Measurements from ENCODE around the gene POLR1B.
"Not testable (repeated sequence)": the region's sequence is repeated elsewhere in the genome, so short reads cannot be mapped to it uniquely, and the experiment has no call there.

The POLR1B gene, protein sequence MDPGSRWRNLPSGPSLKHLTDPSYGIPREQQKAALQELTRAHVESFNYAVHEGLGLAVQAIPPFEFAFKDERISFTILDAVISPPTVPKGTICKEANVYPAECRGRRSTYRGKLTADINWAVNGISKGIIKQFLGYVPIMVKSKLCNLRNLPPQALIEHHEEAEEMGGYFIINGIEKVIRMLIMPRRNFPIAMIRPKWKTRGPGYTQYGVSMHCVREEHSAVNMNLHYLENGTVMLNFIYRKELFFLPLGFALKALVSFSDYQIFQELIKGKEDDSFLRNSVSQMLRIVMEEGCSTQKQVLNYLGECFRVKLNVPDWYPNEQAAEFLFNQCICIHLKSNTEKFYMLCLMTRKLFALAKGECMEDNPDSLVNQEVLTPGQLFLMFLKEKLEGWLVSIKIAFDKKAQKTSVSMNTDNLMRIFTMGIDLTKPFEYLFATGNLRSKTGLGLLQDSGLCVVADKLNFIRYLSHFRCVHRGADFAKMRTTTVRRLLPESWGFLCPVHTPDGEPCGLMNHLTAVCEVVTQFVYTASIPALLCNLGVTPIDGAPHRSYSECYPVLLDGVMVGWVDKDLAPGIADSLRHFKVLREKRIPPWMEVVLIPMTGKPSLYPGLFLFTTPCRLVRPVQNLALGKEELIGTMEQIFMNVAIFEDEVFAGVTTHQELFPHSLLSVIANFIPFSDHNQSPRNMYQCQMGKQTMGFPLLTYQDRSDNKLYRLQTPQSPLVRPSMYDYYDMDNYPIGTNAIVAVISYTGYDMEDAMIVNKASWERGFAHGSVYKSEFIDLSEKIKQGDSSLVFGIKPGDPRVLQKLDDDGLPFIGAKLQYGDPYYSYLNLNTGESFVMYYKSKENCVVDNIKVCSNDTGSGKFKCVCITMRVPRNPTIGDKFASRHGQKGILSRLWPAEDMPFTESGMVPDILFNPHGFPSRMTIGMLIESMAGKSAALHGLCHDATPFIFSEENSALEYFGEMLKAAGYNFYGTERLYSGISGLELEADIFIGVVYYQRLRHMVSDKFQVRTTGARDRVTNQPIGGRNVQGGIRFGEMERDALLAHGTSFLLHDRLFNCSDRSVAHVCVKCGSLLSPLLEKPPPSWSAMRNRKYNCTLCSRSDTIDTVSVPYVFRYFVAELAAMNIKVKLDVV

DNA sequence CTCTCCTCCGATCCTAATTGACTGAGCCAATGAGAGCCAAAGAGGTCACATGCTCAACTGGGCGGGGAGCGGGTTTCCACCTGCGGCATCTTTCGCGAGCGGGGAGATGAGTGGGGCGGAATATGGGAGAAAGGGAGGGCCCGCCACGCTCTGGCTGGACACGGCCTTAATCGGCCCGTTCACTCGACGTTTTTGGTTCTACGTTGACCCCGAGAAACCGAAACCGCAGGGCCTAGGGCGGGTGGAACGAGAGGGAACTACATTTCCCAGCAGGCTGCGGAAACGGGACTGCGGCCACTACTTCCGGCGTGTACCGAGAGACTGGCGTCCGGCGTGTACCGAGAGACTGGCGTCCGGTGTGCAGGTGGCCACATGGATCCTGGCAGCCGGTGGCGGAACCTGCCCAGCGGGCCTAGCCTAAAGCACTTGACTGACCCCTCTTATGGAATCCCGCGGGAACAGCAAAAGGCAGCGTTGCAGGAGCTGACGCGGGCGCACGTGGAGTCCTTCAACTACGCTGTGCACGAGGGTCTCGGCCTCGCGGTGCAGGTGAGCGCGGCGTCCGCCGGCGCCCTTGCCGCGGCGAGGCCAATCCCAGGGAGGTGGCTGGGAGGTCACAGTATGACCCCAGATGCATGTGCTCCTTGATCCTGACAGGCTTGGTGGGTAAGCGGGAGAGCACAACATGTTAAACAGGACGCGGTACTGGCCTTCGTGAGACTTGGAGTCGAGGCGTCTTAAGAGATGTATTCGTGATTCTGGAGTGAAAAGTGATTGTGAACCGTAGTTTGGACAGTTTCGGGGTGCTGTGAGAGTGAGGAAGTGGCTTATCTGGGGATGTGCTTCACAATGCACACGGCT lies at the start of gene POLR1B:
POLR1B (plus strand) TSS at position 343 of the 861 bp plus-strand sequence; CDS start at position 373, 30 bp downstream.
- DNase-seq = peak; percentile 59

DNA sequence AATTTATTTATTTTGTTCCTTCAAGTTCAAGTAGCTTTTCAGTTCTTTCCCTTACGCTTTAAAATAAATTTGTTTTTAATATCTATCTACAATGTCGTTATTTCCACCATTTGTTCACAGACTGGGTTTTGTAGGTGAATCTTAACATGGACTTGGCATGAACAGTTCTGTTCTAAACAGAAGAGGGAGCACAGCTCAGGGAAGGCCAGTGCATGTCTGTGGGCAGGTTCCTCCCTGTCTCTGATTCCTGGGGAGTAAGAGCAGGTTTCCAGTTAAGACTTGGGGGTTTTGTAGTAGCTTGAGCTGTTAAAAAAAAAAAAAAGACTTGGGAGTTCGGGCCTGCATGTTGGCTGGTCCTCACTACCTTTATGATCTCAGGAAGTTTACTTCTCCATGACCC lies 49.2 kb upstream of the POLR1B start:
- no peak for DNase-seq

DNA sequence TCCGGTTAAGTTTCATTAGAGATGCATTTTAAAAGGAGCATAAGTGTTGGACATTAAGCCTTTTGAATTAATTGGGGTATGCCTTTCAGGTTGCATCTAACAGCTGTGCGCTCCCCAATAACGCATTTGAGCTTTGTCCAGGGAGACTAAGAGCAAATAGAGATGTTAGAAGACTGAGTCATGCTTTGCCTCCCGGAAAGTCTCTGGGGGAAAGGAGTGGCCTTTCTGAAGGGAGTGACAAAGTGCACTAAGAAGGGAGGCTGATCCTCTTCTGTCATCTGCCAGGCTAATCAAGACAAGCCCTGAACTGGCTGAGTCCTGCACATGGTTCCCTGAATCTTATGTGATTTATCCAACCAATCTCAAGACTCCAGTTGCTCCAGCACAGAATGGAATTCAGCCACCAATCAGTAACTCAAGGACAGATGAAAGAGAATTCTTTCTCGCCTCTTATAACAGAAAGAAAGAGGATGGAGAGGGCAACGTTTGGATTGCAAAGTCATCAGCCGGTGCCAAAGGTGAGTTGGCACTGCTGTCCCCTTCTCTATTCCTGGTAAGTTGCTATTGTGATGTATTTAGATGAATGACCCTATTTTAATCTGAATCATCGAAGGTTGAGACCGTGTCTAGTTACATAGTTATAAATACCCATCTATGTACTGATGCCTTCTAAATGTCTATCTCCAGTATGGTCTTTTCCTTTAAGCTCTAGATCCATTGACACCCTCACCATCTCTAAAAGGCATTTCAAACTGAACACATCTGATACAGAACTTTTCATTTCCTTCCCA lies 48.2 kb upstream of the POLR1B start:
- no peak for DNase-seq

DNA sequence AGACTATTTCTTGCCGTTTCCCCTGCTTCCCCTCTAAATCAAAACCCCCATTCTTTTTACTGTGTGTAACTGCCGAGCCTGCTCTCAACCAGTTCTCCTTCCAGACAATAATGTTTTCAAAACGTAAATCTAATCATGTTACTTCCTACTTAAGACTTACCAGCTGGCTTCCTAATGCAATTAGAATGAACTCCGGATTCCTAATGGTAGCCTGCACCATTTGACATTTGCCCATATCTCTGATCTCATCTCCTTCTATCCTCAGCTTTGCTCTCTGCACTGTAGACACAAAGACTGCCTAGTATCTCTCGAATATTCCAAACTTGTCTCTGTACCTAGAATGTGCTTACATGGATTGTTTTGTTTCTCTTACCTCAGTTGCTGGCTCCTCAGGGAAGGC lies 47.4 kb upstream of the POLR1B start:
- DNase-seq = no peak

DNA sequence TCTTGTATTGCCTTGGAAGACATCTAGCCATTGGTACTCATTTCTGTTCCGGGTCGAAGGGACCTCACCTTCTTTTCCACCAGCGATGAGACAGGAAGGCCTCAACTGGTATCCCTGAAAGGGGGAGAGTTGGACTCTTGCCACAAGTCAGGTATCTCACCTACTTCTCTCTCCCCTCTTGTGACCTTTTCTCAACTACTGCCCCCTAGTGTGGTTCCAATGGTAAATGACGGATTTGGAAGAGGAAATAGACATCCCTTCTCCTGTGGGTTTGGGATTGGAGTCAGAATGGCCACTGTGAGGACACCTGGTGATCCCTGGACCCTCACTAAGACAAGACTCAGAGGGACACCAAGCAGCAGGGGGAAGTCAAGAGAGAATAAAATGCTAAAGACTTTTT lies 46.4 kb upstream of the POLR1B start:
- DNase-seq = not testable (repeated sequence)

DNA sequence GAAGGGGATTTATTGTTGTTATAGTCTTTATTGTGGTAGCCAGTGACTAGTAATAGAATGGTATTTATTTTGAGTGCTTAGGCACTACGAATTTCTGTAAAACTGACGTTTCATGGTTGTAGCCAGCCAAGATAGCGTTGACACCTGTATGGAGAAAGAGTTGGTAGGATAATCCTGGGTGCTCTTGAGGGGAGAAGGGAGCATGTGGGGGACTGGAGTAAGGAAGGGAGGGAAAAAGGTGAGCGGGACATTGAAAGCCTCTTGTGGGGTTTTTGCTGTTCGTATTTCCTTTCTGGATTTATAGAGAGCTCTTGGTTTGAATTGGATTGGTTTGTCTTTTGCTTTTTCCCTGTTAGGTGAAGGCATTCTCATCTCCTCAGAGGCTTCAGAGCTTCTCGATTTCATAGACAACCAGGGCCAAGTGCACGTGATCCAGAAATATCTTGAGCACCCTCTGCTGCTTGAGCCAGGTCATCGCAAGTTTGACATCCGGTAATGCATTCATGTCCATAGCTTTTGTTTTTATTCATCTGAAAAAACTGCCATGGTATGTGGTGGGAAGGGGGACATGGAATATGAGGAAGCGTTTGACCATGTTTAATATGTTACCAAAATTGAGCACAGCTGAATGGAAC lies 41.3 kb upstream of the POLR1B start:
- not testable (repeated sequence) for DNase-seq

DNA sequence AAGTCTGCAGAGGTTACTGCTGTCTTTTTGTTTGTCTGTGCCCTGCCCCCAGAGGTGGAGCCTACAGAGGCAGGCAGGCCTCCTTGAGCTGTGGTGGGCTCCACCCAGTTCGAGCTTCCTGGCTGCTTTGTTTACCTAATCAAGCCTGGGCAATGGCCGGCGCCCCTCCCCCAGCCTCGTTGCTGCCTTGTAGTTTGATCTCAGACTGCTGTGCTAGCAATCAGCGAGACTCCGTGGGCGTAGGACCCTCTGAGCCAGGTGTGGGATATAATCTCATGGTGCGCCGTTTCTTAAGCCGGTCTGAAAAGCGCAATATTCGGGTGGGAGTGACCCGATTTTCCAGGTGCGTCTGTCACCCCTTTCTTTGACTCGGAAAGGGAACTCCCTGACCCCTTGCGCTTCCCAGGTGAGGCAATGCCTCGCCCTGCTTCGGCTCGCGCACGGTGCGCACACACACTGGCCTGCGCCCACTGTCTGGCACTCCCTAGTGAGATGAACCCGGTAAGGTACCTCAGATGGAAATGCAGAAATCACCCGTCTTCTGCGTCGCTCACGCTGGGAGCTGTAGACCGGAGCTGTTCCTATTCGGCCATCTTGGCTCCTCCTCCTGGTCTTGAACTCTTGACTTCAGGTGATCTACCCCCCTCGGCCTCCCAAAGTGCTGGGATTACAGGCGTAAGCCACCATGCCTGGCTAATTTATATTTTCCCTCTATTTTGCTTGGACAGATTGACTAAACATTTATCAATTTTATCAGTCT lies 32.8 kb upstream of the POLR1B start:
- DNase-seq = not testable (repeated sequence)

DNA sequence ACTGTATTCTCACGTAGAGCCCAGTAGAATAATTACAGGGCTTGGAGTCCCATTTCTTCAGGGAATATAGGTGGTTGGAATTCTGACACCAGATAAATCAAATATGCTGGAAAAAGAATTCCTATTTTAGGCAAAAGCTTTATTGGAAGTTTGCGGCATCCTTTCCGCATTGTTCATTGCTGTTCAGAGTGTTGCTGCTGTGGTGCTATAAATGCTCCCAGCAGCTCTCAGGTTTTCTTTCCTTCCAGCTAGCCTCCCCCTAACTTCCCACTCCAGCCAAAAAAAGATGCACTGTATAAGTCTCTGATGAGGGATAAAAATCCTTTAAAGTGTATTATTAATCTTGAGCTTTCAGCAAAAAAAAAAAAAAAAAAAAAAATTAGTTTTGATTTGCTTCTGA lies 25.5 kb upstream of the POLR1B start:
- DNase-seq = no peak

DNA sequence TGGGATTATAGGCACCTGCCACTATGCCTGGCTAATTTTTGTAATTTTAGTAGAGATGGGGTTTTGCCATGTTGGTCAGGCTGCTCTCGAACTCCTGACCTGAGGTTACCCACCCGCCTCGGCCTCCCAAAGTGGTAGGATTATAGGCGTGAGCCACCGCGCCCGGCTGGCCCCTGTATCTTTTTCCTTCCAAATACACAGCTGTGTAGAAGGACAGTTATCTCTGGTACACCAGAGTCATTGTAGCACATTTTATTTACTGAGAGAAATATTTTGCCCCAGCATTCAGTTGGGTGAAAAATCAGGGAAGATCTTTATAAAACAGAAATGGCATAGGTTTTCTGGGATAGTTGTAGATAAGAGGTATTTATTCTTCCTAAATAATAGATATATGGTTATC lies 23.5 kb upstream of the POLR1B start:
- no peak for DNase-seq

DNA sequence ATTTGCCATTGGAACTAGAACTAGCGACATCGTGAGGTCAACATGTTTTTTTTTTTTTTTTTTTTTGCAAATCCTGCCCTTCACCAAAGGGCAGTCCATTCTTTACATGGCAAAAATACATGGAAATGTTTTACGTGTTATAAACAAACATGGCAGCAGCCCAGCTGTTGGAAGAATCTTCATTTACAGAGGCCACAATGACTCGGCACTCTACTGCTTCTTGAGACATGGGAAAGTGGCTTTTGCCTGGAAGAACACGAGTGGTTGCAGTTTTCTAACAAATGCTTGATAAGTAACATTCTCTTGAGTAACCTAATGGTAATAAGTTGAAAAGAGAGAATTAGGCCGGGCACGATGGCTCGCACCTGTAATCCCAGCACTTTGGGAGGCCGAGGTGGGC lies 22.8 kb upstream of the POLR1B start:
- DNase-seq = no peak

DNA sequence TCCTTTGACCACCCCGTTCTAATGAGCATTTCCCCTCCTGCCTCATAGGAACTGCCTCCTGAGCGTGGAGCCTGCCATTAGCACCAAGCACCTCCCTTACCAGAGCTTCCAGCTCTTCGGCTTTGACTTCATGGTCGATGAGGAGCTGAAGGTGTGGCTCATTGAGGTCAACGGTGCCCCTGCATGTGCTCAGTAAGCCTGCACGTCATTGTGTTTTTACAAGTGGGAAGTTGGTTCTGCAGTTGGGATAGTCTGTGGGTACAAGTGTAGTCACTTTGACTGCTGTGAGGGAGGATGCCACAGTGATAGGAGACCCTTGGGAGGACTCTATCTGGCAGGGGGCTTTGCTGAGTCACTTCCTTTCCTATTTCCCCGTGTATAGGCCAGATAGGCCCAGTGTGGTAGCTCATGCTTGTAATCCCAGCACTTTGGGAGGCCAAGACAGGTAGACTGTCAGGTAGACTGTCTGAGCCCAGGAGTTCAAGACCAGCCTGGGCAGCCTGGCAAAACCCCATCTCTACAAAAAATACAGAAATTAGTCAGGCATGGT lies 22.0 kb upstream of the POLR1B start:
- no peak for DNase-seq

DNA sequence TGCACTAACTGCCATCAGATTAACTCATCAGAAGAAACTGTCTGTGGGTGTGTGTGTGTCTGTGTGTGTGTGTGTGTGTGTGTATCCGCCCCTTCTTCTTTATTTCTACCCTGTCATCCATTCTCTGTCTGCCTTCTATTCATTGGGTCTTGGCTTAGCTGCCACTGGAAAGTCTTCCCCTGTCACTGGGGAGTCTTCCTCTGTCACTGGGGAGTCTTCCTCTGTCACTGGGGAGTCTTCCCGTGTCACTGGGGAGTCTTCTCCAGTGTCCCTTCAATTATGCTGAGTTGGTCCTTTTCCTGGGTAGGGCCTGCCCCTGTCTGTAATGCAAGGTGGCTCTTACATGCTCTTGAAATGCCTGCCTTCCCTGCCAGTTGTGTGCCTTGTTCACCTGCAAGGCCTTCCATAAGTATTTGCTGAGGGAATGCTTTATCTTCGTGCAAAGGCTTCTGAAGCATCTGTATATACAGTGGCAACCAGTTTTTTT lies 18.9 kb upstream of the POLR1B start:
- no peak for DNase-seq

DNA sequence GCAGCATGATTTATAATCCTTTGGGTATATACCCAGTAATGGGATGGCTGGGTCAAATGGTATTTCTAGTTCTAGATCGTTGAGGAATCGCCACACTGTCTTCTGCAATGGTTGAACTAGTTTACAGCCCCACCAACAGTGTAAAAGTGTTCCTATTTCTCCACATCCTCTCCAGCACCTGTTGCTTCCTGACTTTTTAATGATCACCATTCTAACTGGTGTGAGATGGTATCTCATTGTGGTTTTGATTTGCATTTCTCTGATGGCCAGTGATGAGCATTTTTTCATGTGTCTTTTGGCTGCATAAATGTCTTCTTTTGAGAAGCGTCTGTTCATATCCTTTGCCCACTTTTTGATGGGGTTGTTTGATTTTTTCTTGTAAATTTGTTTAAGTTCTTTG lies 18.0 kb upstream of the POLR1B start:
- DNase-seq = not testable (repeated sequence)

DNA sequence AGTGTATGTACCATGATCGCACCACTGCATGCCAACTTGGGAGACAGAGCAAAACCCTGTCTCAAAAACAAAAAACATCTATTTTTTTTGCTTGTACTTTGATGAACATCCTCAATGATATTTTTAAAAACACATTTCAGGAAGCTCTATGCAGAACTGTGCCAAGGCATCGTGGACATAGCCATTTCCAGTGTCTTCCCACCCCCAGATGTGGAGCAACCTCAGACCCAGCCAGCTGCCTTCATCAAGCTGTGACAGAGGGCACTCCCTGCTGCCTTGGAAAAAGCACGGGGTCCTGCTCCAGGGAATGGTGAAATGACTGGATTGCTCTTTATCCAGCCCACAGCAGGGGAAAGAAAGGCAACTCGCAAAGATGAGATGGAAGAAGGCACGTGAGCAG lies 13.7 kb upstream of the POLR1B start:
- no peak for DNase-seq

DNA sequence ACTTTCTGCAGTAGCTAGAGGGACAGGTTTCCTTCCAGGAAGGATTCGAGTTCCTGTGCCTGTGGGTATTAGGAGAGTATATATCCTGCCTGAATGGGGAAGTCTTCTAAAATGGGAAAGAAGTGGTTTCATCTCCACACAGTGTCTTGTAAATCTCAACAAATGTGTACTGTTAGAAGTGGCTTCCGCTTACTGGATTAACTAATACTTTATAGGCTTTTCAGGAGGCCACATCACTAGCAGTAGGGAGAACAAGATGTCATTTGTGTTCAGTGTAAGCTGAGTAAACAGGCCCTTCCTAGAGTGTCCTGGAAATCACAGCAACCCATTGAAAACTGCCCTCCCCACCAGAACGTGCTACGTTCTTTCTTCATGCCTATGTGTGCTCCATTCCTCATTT lies 12.5 kb upstream of the POLR1B start:
- no peak for DNase-seq

DNA sequence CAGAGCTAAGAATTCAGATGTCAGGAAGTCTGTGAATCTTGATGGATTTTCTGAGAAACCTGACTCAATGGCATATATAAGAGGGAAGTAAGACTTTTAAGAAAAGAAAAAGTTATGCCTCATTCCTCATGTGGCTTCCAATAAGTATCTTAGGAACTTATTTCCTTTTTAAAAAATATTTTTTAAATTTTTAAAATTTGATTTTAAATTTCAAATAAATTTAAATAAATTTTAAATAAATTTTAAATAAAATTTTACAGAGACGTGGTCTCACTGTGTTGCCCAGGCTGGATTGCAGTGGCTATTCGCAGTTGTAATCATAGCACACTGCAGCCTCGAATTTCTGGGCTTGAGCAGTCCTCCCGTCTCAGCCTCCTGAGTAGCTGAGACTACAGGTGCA lies 11.5 kb upstream of the POLR1B start:
- DNase-seq = no peak

DNA sequence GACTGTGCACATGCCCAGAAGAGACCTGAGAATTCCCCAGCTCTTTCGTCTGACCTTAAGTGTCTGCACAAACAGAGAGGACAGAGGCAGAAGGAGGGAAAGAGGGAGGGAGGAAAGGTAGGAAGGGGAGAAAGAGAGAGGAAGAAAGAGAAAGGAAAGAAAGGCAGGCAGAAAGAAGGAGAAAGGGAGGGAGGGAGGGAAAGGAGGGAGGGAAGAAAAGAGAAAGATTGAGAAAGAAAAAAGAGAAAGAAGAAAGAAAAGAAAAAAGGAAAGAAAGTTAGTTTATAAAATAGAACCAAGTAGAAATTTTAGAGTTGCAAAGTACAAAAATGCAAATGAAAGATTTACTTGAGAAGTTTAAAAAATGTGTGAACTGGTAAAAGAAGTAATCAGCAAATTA lies 7.4 kb upstream of the POLR1B start:
- DNase-seq = no peak

DNA sequence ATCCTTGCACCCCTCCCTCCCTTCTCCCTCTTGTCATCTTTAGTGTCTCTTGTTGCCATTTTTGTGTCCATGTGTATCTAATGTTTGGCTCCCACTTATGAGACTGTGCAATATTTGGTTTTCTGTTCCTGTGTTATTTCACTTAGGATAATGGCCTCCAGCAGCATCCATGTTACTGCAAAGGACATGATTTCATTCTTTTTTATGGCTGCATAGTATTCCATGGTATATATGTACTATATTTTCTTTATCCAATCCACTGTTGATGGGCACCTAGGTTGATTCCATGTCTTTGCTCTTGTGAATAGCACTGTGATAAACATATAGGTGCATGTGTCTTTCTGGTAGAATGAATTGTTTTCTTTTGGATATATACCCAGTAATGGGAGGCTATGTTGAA lies 5.6 kb upstream of the POLR1B start:
- DNase-seq = not testable (repeated sequence)

DNA sequence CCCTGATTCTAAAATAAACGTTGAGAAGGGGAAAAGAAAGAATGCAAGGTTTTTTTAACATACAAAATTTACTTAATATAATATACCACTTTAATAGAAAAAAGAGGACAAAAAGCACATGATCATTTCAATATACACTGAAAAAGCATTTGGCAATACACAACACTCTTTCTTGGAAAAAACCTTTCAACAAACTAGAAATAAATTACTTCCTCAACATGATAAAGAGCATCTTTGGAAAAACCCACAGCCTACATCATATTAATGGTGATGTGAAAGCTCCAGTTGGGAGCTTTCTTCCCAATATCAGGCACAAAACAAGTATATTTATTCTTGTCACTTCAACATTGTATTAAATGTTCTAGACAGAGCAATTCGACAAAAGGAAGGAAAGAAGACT lies 3.0 kb upstream of the POLR1B start:
- no peak for DNase-seq

DNA sequence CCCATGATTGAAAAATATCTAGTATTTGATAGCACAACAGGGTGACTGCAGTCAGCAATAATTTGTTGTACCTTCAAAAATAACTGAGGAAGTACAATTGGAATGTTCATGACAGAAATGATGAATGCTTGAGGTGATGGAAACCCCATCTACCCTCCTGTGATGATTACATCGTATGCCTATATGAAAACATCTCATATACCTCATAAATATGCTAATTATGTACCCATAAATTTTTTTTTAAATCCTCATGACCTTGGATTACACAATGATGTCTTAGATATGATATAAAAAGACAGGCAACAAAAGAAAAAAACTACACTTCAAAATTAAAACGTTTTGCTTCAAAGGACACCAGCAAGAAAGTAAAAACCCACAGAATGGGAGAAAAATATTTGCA lies 1.4 kb upstream of the POLR1B start:
- DNase-seq = no peak
